H9 (cell line): ENCODE data around the gene RUSC2. TPM values are rescaled to one million over a fixed set of nuclear protein-coding genes. Genes with fewer than 3 reads are reported as not detected.

Source experiments
- DNase-seq: peaks from one replicate; pipeline ENCODE4 v3.0.0-alpha.2; 2017
- H2AFZ ChIP-seq: one replicate; pipeline ENCODE4 v1.6.1; 2013; ENCODE audit warnings: mild to moderate bottlenecking, low read length, control low read depth, moderate library complexity
- H2AK5ac ChIP-seq: 2 replicates; pipeline ENCODE4 v1.6.1; 2013; ENCODE audit warnings: low read length, control low read depth, mixed read lengths; ENCODE audit not compliant: insufficient read length
- H2BK120ac ChIP-seq: one replicate; pipeline ENCODE4 v1.6.1; 2013; ENCODE audit warnings: low read depth, mild to moderate bottlenecking, low read length, control low read depth, inconsistent platforms; ENCODE audit not compliant: poor library complexity, severe bottlenecking
- H2BK12ac ChIP-seq: 2 replicates; pipeline ENCODE4 v1.6.1; 2013; ENCODE audit warnings: low read length, control low read depth, mixed read lengths, low read depth; ENCODE audit not compliant: insufficient read length
- H2BK15ac ChIP-seq: 2 replicates; pipeline ENCODE4 v1.6.1; 2013; ENCODE audit warnings: low read depth, low read length, control low read depth
- H2BK20ac ChIP-seq: one replicate; pipeline ENCODE4 v1.6.1; 2013; ENCODE audit warnings: low read depth, mild to moderate bottlenecking, low read length, control low read depth, inconsistent platforms; ENCODE audit not compliant: poor library complexity, severe bottlenecking
- H2BK5ac ChIP-seq: 2 replicates; pipeline ENCODE4 v1.6.1; 2013; ENCODE audit warnings: low read length, control low read depth, mixed read lengths; ENCODE audit not compliant: insufficient read length
- H3K14ac ChIP-seq: 2 replicates; pipeline ENCODE4 v1.6.1; 2013; ENCODE audit warnings: low read length, control low read depth; ENCODE audit not compliant: insufficient read depth
- H3K18ac ChIP-seq: 2 replicates; pipeline ENCODE4 v1.6.1; 2013; ENCODE audit warnings: low read depth, mild to moderate bottlenecking, mixed read lengths, low read length, control low read depth; ENCODE audit not compliant: insufficient read length
- H3K23ac ChIP-seq: 2 replicates; pipeline ENCODE4 v1.6.1; 2013; ENCODE audit warnings: low read length, control low read depth, mixed read lengths, low read depth; ENCODE audit not compliant: insufficient read length
- H3K23me2 ChIP-seq: 2 replicates; pipeline ENCODE4 v1.6.1; 2013; ENCODE audit warnings: low read depth, mild to moderate bottlenecking, mixed read lengths, low read length, control low read depth; ENCODE audit not compliant: insufficient read length, poor library complexity, severe bottlenecking
- H3K27ac ChIP-seq: 2 replicates; pipeline ENCODE4 v1.5.1; 2013; ENCODE audit warnings: low read length, control low read depth, mixed read lengths, low read depth; ENCODE audit not compliant: insufficient read length
- H3K27me3 ChIP-seq: 2 replicates; pipeline ENCODE4 v1.6.1; 2013; ENCODE audit warnings: low read length, control low read depth, inconsistent platforms; ENCODE audit not compliant: insufficient read depth
- H3K4ac ChIP-seq: 2 replicates; pipeline ENCODE4 v1.6.1; 2013; ENCODE audit warnings: low read depth, mild to moderate bottlenecking, control low read depth, inconsistent platforms, low read length, moderate library complexity
- H3K4me1 ChIP-seq: 2 replicates; pipeline ENCODE4 v1.6.1; 2013; ENCODE audit warnings: low read length, control low read depth, inconsistent platforms; ENCODE audit not compliant: insufficient read depth
- H3K4me2 ChIP-seq: 2 replicates; pipeline ENCODE4 v1.6.1; 2013; ENCODE audit warnings: low read length, control low read depth, mixed read lengths; ENCODE audit not compliant: insufficient read length, insufficient read depth
- H3K56ac ChIP-seq: 2 replicates; pipeline ENCODE4 v1.6.1; 2013; ENCODE audit warnings: low read depth, mild to moderate bottlenecking, mixed read lengths, low read length, control low read depth; ENCODE audit not compliant: insufficient read length
- H3K79me1 ChIP-seq: 2 replicates; pipeline ENCODE4 v1.6.1; 2013; ENCODE audit warnings: low read depth, mild to moderate bottlenecking, moderate library complexity, low read length, control low read depth, inconsistent platforms; ENCODE audit not compliant: insufficient read depth, poor library complexity, severe bottlenecking
- H3K79me2 ChIP-seq: 2 replicates; pipeline ENCODE4 v1.6.1; 2013; ENCODE audit warnings: low read length, control low read depth, inconsistent platforms; ENCODE audit not compliant: insufficient read depth
- H3K9ac ChIP-seq: 2 replicates; pipeline ENCODE4 v1.6.1; 2013; ENCODE audit warnings: low read length, control low read depth, mixed read lengths; ENCODE audit not compliant: insufficient read length; ENCODE audit errors: extremely low read depth
- H3K9me3 ChIP-seq: one replicate; pipeline ENCODE4 v1.6.1; 2013; ENCODE audit warnings: low read depth, low read length, inconsistent platforms; ENCODE audit not compliant: control insufficient read depth
- H3T11ph ChIP-seq: one replicate; pipeline ENCODE4 v1.6.1; 2013; ENCODE audit warnings: mild to moderate bottlenecking, low read length, control low read depth, inconsistent platforms
- H4K20me1 ChIP-seq: one replicate; pipeline ENCODE4 v1.6.1; 2013; ENCODE audit not compliant: control insufficient read depth, insufficient read length, insufficient read depth
- H4K5ac ChIP-seq: 2 replicates; pipeline ENCODE4 v1.6.1; 2013; ENCODE audit warnings: low read depth, mild to moderate bottlenecking, mixed read lengths, low read length, control low read depth; ENCODE audit not compliant: insufficient read length
- H4K8ac ChIP-seq: replicated peaks from 2 replicates; pipeline ENCODE4 v1.6.1; 2013; ENCODE audit warnings: low read length, control low read depth, mixed read lengths, low read depth; ENCODE audit not compliant: insufficient read length
- H4K91ac ChIP-seq: 2 replicates; pipeline ENCODE4 v1.6.1; 2013; ENCODE audit warnings: low read depth, mild to moderate bottlenecking, moderate library complexity, mixed read lengths, low read length, control low read depth; ENCODE audit not compliant: insufficient read length
- H3K27ac Mint-ChIP-seq, 3 experiments: 2 replicates in 2 of 3; 3 replicates in 1 of 3; pipeline ENCODE4 v1.8.0; 2020 to 2021; ENCODE audit warnings: mixed read lengths in 3 of 3, mild to moderate bottlenecking in 1 of 3, moderate library complexity in 1 of 3
- H3K27me3 Mint-ChIP-seq: 2 replicates; pipeline ENCODE4 v1.8.0; 2021; ENCODE audit warnings: low read depth, mild to moderate bottlenecking, moderate library complexity, mixed read lengths
- H3K36me3 Mint-ChIP-seq, 3 experiments: 2 replicates in 2 of 3; 3 replicates in 1 of 3; pipeline ENCODE4 v1.8.0; 2020 to 2021; ENCODE audit warnings: low read depth in 3 of 3, mixed read lengths in 3 of 3; ENCODE audit not compliant: insufficient read depth in 1 of 3
- H3K4me1 Mint-ChIP-seq, 2 experiments: 2 replicates each; pipeline ENCODE4 v1.8.0; 2020; ENCODE audit warnings: mixed read lengths in 2 of 2
- H3K4me3 Mint-ChIP-seq, 2 experiments: 2 replicates in 1 of 2; 3 replicates in 1 of 2; pipeline ENCODE4 v1.8.0; 2020 to 2021; ENCODE audit warnings: mild to moderate bottlenecking in 2 of 2, mixed read lengths in 2 of 2, moderate library complexity in 1 of 2
- H3K9me3 Mint-ChIP-seq, 2 experiments: 2 replicates in 1 of 2; 3 replicates in 1 of 2; pipeline ENCODE4 v1.8.0; 2020; ENCODE audit warnings: mild to moderate bottlenecking in 2 of 2, mixed read lengths in 2 of 2, moderate library complexity in 1 of 2
- CTCF ChIP-seq: fragments of 200-600 bp; sonication (generic); conservative IDR thresholded peaks from 3 replicates; pipeline ENCODE4 v1.8.0; 2021; ENCODE audit warnings: antibody characterized with exemption, mild to moderate bottlenecking
- WGBS: extraction: QIAGEN DNeasy Blood & Tissue Kit; methylation state at CpG from one replicate; pipeline ENCODE4 v1.1.7; 2013; ENCODE audit warnings: missing lambda C conversion rate, low lambda C conversion rate, mixed read lengths; ENCODE audit not compliant: insufficient read length; ENCODE audit errors: extremely low coverage; 5-methylcytosine and 5-hydroxymethylcytosine counted together
- total RNA-seq: library from RNA; stranded (reverse); gene quantifications from 2 replicates; pipeline ENCODE4 v1.2.1, GENCODE V29; 2021

The RUSC2 gene
- total RNA-seq, 1 experiment from 2014 or later, result 6.3 TPM

- Mint-ChIP-seq H3K4me1 (peaks cover 6 to 10% of the 10 kb centered on the region in 2 experiments), H3K9me3 (no peaks in the 10 kb centered on the region), H3K4me3 (no peak overlapping the region), H3K27ac (no peak overlapping the region), H3K27me3 (peaks cover 14% of the 10 kb centered on the region), H3K36me3 (no peaks in the 10 kb centered on the region)
- H2BK20ac ChIP-seq, result no peak overlapping the region
- H3K9ac ChIP-seq, result no peak overlapping the region
- H2AFZ ChIP-seq, result no peak overlapping the region
- DNase-seq, result peak; percentile 49
- H4K91ac ChIP-seq, result no peak overlapping the region
- H3K4ac ChIP-seq, result no peak overlapping the region
- no peaks in the 10 kb centered on the region for H3K9me3 ChIP-seq
- TF ChIP-seq CTCF, result no peak
- H3K18ac ChIP-seq, result no peak overlapping the region
- H3K79me1 ChIP-seq, result no peaks in the 10 kb centered on the region
- H2BK12ac ChIP-seq, result no peak overlapping the region
- no peaks in the 10 kb centered on the region for H3K4me1 ChIP-seq
- no peak overlapping the region for H2AK5ac ChIP-seq
- H3T11ph ChIP-seq, result no peak overlapping the region
- H2BK15ac ChIP-seq, result no peak overlapping the region
- no peaks in the 10 kb centered on the region for H3K23me2 ChIP-seq
- H2BK5ac ChIP-seq, result no peak overlapping the region
- no peak overlapping the region for H2BK120ac ChIP-seq
- no peak overlapping the region for H3K56ac ChIP-seq
- no peak overlapping the region for H4K5ac ChIP-seq
- H3K4me2 ChIP-seq, result no peak overlapping the region
- no peaks in the 10 kb centered on the region for H4K20me1 ChIP-seq
- no peaks in the 10 kb centered on the region for H3K79me2 ChIP-seq
- no peak overlapping the region for H3K14ac ChIP-seq
- H3K23ac ChIP-seq, result no peak overlapping the region
- no CpG with 5 or more reads among the region's 8 CpGs for WGBS
- no peak overlapping the region for H3K27ac ChIP-seq
- H3K27me3 ChIP-seq, result no peaks in the 10 kb centered on the region
- H4K8ac ChIP-seq, result no peak overlapping the region
These were observed 13.3 kb upstream of the RUSC2 start for GRCh38 chr9:35476596-35476995.
